ENCODE measurements around the gene MRPL10.
A peak's percentile ranks its signal among the peaks of the same experiment; 100 is the strongest.

MRPL10 gene

GRCh38 chr17:47831003-47831933 is at the start of gene MRPL10, which contains the start of gene LRRC46:
Gene MRPL10 (minus strand): TSS chr17:47831541. CDS start chr17:47831511, 30 bp downstream.
Gene LRRC46 (plus strand): TSS chr17:47831670. CDS start chr17:47831990, 320 bp downstream.
- peak; percentile 81 for DNase-seq (ENCODE audit: low read depth, low spot score)

- DNase-seq (ENCODE audit: low read depth, low spot score): no peak
These were observed 48.6 kb upstream of the MRPL10 start for GRCh38 chr17:47879776-47880454.

GRCh38 chr17:47879028-47879585 is 47.8 kb upstream of the MRPL10 start:
- no peak for DNase-seq (ENCODE audit: low read depth, low spot score)

- DNase-seq (ENCODE audit: low read depth, low spot score): no peak
These were observed 47.1 kb upstream of the MRPL10 start for GRCh38 chr17:47878203-47879027.

- no peak for DNase-seq (ENCODE audit: low read depth, low spot score)
These were observed 46.2 kb upstream of the MRPL10 start for GRCh38 chr17:47877368-47878034.

GRCh38 chr17:47875011-47875985 is 44.0 kb upstream of the MRPL10 start:
- DNase-seq (ENCODE audit: low read depth, low spot score): no peak

GRCh38 chr17:47873200-47874090 is 42.1 kb upstream of the MRPL10 start:
- DNase-seq (ENCODE audit: low read depth, low spot score): no peak

- DNase-seq (ENCODE audit: low read depth, low spot score): no peak
These were observed 41.4 kb upstream of the MRPL10 start for GRCh38 chr17:47872651-47873161.

GRCh38 chr17:47872019-47872650 is 40.8 kb upstream of the MRPL10 start:
- DNase-seq (ENCODE audit: low read depth, low spot score): no peak

GRCh38 chr17:47871048-47871447 is 39.7 kb upstream of the MRPL10 start:
- DNase-seq (ENCODE audit: low read depth, low spot score): no peak

GRCh38 chr17:47870056-47870455 is 38.7 kb upstream of the MRPL10 start:
- DNase-seq (ENCODE audit: low read depth, low spot score): no peak

- DNase-seq (ENCODE audit: low read depth, low spot score): no peak
These were observed 37.8 kb upstream of the MRPL10 start for GRCh38 chr17:47869114-47869513.

- no peak for DNase-seq (ENCODE audit: low read depth, low spot score)
These were observed 36.6 kb upstream of the MRPL10 start for GRCh38 chr17:47867813-47868533.

- no peak for DNase-seq (ENCODE audit: low read depth, low spot score)
These were observed 35.6 kb upstream of the MRPL10 start for GRCh38 chr17:47866941-47867340.

GRCh38 chr17:47864791-47865216 is 33.5 kb upstream of the MRPL10 start:
- DNase-seq (ENCODE audit: low read depth, low spot score): no peak

GRCh38 chr17:47862621-47863440 is 31.5 kb upstream of the MRPL10 start:
- no peak for DNase-seq (ENCODE audit: low read depth, low spot score)

Measured in activated CD4-positive, CD25-positive, alpha-beta regulatory T cell treated with anti-CD3 and anti-CD28 coated beads, Interleukin-2, amount 50 U/mL, for 16 hours (primary cell).